HEK293 (cell line): Measurements from ENCODE around the gene ZSWIM3.

Source experiments
- CTCF ChIA-PET: fragments of 350-600 bp; formaldehyde crosslinking; extraction: SDS; loops from one replicate; lab custom pipeline; 2021; ENCODE audit warnings: antibody characterized with exemption; lab: Yijun Ruan, JAX
- POLR2A ChIA-PET: fragments of 300-600 bp; formaldehyde crosslinking; extraction: SDS; loops from one replicate; lab custom pipeline; 2020; ENCODE audit warnings: antibody characterized with exemption, inconsistent platforms; lab: Yijun Ruan, JAX
- H3K27ac ChIP-seq: fragments of 200-500 bp; sonication (Bioruptor generic); 2 replicates; pipeline ENCODE4 v1.5.1; 2014; ENCODE audit warnings: low read depth, low read length, control low read depth, inconsistent platforms; ENCODE audit errors: extremely low read depth
- H3K36me3 ChIP-seq, 2 experiments: fragments of 200-500 bp in 1 of 2; sonication (Bioruptor generic) in 1 of 2; 1 replicate in 1 of 2; 2 replicates in 1 of 2; pipeline ENCODE4 v1.5.1; 2014 to 2017; ENCODE audit warnings: inconsistent platforms in 2 of 2, low read length in 2 of 2; ENCODE audit not compliant: control insufficient read depth in 2 of 2, insufficient read depth in 1 of 2
- H3K4me1 ChIP-seq: fragments of 200-500 bp; sonication (Bioruptor generic); 2 replicates; pipeline ENCODE4 v1.5.1; 2014; ENCODE audit warnings: mild to moderate bottlenecking, low read length, inconsistent platforms; ENCODE audit not compliant: control insufficient read depth, insufficient read depth
- H3K4me3 ChIP-seq: 2 replicates; pipeline ENCODE4 v1.5.1; 2011; ENCODE audit warnings: low read depth, mild to moderate bottlenecking, control low read depth, low read length, moderate library complexity
- H3K9me3 ChIP-seq: fragments of 200-500 bp; sonication (Bioruptor generic); 2 replicates; pipeline ENCODE4 v1.5.1; 2014; ENCODE audit warnings: low read depth, low read length, inconsistent platforms; ENCODE audit not compliant: control insufficient read depth, insufficient read depth
- ATF2 ChIP-seq: fragments of 450-650 bp; formaldehyde crosslinking; IDR thresholded peaks from 2 replicates; pipeline ENCODE4 v1.5.1; 2016; ENCODE audit warnings: missing biosample characterization, missing genetic modification characterization, low read depth
- HOXC10 ChIP-seq: sonication (generic); formaldehyde crosslinking; IDR thresholded peaks from 2 replicates; pipeline ENCODE4 v1.8.1; 2023; ENCODE audit warnings: mild to moderate bottlenecking, missing genetic modification reagents
- IKZF3 ChIP-seq: fragments of 450-650 bp; IDR thresholded peaks from 2 replicates; pipeline ENCODE4 v1.5.0; 2018; ENCODE audit warnings: missing biosample characterization, mild to moderate bottlenecking, missing genetic modification characterization, moderate library complexity
- KLF1 ChIP-seq: fragments of 450-650 bp; formaldehyde crosslinking; IDR thresholded peaks from 2 replicates; pipeline ENCODE4 v1.5.1; 2016; ENCODE audit warnings: missing biosample characterization, missing genetic modification characterization
- KLF10 ChIP-seq: fragments of 450-650 bp; IDR thresholded peaks from 2 replicates; pipeline ENCODE4 v1.5.1; 2018; ENCODE audit warnings: missing biosample characterization, mild to moderate bottlenecking, missing genetic modification characterization
- KLF7 ChIP-seq: fragments of 450-650 bp; formaldehyde crosslinking; IDR thresholded peaks from 2 replicates; pipeline ENCODE4 v1.5.1; 2016; ENCODE audit warnings: missing biosample characterization, missing genetic modification characterization, borderline replicate concordance
- PATZ1 ChIP-seq: fragments of 450-650 bp; formaldehyde crosslinking; IDR thresholded peaks from 2 replicates; pipeline ENCODE4 v1.5.1; 2016; ENCODE audit warnings: missing biosample characterization, missing genetic modification characterization
- TCF7L2 ChIP-seq: IDR thresholded peaks from 2 replicates; pipeline ENCODE4 v1.6.1; 2011; ENCODE audit warnings: low read depth, mild to moderate bottlenecking, inconsistent platforms, low read length, moderate library complexity, borderline replicate concordance
- ZBTB20 ChIP-seq: fragments of 450-650 bp; formaldehyde crosslinking; IDR thresholded peaks from 2 replicates; pipeline ENCODE4 v1.5.1; 2016; ENCODE audit warnings: missing biosample characterization, missing genetic modification characterization
- ZEB2 ChIP-seq: fragments of 450-650 bp; formaldehyde crosslinking; IDR thresholded peaks from 2 replicates; pipeline ENCODE4 v1.5.1; 2016; ENCODE audit warnings: missing biosample characterization, missing genetic modification characterization
- ZNF138 ChIP-seq: fragments of 450-650 bp; formaldehyde crosslinking; IDR thresholded peaks from 2 replicates; pipeline ENCODE4 v1.5.1; 2016; ENCODE audit warnings: missing biosample characterization, missing genetic modification characterization, borderline replicate concordance
- ZNF16 ChIP-seq: fragments of 450-650 bp; formaldehyde crosslinking; IDR thresholded peaks from 2 replicates; pipeline ENCODE4 v1.5.1; 2016; ENCODE audit warnings: low read depth, missing biosample characterization, missing genetic modification characterization
- ZNF2 ChIP-seq: fragments of 450-650 bp; formaldehyde crosslinking; IDR thresholded peaks from 2 replicates; pipeline ENCODE4 v1.5.1; 2016; ENCODE audit warnings: missing biosample characterization, missing genetic modification characterization
- ZNF214 ChIP-seq: fragments of 450-650 bp; formaldehyde crosslinking; IDR thresholded peaks from 2 replicates; pipeline ENCODE4 v1.5.1; 2017; ENCODE audit warnings: missing biosample characterization, mild to moderate bottlenecking, missing genetic modification characterization, borderline replicate concordance
- ZNF274 ChIP-seq, 2 experiments: fragments of 200-500 bp in 1 of 2; fragments of 450-650 bp in 1 of 2; sonication (Bioruptor generic) in 1 of 2; formaldehyde crosslinking in 1 of 2; IDR thresholded peaks; 2 replicates each; pipeline versions ENCODE4 v1.5.1 to v1.6.1; 2014 to 2016; ENCODE audit warnings: borderline replicate concordance in 1 of 2, inconsistent platforms in 1 of 2, low read length in 1 of 2, missing biosample characterization in 1 of 2, missing genetic modification characterization in 1 of 2
- ZNF350 ChIP-seq: fragments of 450-650 bp; formaldehyde crosslinking; IDR thresholded peaks from 2 replicates; pipeline ENCODE4 v1.5.0; 2017; ENCODE audit warnings: missing biosample characterization, mild to moderate bottlenecking, missing genetic modification characterization
- ZNF391 ChIP-seq: fragments of 450-650 bp; formaldehyde crosslinking; IDR thresholded peaks from 2 replicates; pipeline ENCODE4 v1.5.1; 2016; ENCODE audit warnings: low read depth, missing biosample characterization, missing genetic modification characterization, borderline replicate concordance
- ZNF404 ChIP-seq: fragments of 450-650 bp; formaldehyde crosslinking; IDR thresholded peaks from 2 replicates; pipeline ENCODE4 v1.5.1; 2017; ENCODE audit warnings: missing biosample characterization, missing genetic modification characterization
- ZNF514 ChIP-seq: fragments of 450-650 bp; formaldehyde crosslinking; IDR thresholded peaks from 2 replicates; pipeline ENCODE4 v1.5.1; 2016; ENCODE audit warnings: missing biosample characterization, missing genetic modification characterization
- ZNF664 ChIP-seq: fragments of 450-650 bp; formaldehyde crosslinking; IDR thresholded peaks from 2 replicates; pipeline ENCODE4 v1.5.1; 2016; ENCODE audit warnings: missing biosample characterization, missing genetic modification characterization
- TF ChIP-seq, protein P1 (sequence below): fragments of 450-650 bp; formaldehyde crosslinking; IDR thresholded peaks from 2 replicates; pipeline ENCODE4 v1.5.1; 2016; ENCODE audit warnings: missing biosample characterization, missing genetic modification characterization
- TF ChIP-seq, protein P2 (sequence below): fragments of 450-650 bp; formaldehyde crosslinking; IDR thresholded peaks from 2 replicates; pipeline ENCODE4 v1.5.1; 2016; ENCODE audit warnings: missing biosample characterization, missing genetic modification characterization
- TF ChIP-seq, protein P3 (sequence below): fragments of 450-650 bp; IDR thresholded peaks from 2 replicates; pipeline ENCODE4 v1.5.1; 2018; ENCODE audit warnings: missing biosample characterization, mild to moderate bottlenecking, missing genetic modification characterization

The ZSWIM3 gene

DNA sequence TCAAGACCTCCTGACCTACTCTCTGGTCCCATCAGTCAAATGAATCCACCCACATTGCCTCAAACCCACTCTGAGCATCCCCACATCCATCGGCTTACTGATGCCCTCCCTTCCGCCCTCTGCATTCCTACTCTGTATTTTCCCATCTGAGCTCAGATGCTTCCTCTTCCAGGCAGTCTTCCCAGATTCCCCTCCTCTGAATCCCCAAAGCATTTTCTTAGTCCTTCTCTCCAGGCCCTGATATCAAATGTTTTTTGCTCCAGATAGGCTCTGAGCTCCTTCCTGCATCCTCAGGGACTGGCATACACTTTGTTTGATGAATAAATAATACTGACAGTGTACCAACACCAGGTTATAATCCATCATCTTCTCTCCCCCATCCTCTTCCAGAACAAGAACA, 50.7 kb downstream of the ZSWIM3 start (continued):
- TF ChIP-seq KLF10 (tag by site-specific recombination) = no peak
- TF ChIP-seq ZNF404 (tag by site-specific recombination) = no peak
- TF ChIP-seq, protein P1, sequence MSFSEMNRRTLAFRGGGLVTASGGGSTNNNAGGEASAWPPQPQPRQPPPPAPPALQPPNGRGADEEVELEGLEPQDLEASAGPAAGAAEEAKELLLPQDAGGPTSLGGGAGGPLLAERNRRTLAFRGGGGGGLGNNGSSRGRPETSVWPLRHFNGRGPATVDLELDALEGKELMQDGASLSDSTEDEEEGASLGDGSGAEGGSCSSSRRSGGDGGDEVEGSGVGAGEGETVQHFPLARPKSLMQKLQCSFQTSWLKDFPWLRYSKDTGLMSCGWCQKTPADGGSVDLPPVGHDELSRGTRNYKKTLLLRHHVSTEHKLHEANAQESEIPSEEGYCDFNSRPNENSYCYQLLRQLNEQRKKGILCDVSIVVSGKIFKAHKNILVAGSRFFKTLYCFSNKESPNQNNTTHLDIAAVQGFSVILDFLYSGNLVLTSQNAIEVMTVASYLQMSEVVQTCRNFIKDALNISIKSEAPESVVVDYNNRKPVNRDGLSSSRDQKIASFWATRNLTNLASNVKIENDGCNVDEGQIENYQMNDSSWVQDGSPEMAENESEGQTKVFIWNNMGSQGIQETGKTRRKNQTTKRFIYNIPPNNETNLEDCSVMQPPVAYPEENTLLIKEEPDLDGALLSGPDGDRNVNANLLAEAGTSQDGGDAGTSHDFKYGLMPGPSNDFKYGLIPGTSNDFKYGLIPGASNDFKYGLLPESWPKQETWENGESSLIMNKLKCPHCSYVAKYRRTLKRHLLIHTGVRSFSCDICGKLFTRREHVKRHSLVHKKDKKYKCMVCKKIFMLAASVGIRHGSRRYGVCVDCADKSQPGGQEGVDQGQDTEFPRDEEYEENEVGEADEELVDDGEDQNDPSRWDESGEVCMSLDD (tag by site-specific recombination) = no peak
- no peak for TF ChIP-seq ZNF350
- TF ChIP-seq ZNF214 (tag by site-specific recombination) = no peak
- no peak for TF ChIP-seq KLF7 (tag by site-specific recombination)
- TF ChIP-seq ZNF274 (IDR thresholded peaks at IDR 0.05; ENCODE audit: low read length) = no peak
- TF ChIP-seq ZNF274 (tag by site-specific recombination; IDR thresholded peaks at IDR 0.05; ENCODE audit: borderline replicate concordance) = no peak

GRCh38 chr20:45909336-45909808, 52.0 kb downstream of the ZSWIM3 start:
- Histone ChIP-seq H3K27ac (no peak overlapping the region), H3K36me3 (no peaks in the 10 kb centered on the region), H3K9me3 (no peaks in the 10 kb centered on the region), H3K4me3 (no peak overlapping the region), H3K4me1 (no peaks in the 10 kb centered on the region)
- ChIA-PET CTCF (interaction anchor here (0.8 to 0.9 kb wide), 2 partner anchors 19 to 61 kb away, joined by 3 to 4 read pairs; no protein-coding TSS in a partner anchor), POLR2A (interaction anchor here (0.7 kb wide), 2 partner anchors 29 to 63 kb away, joined by 3 read pairs; no protein-coding TSS in a partner anchor)
- TF ChIP-seq TCF7L2 (no peak), ZNF2 (tag by site-specific recombination) (no peak), ZBTB20 (no peak), ZNF16 (tag by site-specific recombination) (no peak), IKZF3 (tag by site-specific recombination) (no peak), ZNF514 (no peak), ZNF391 (tag by site-specific recombination) (no peak), ATF2 (tag by site-specific recombination) (no peak), PATZ1 (tag by site-specific recombination) (no peak), ZNF404 (tag by site-specific recombination) (no peak), ZEB2 (no peak), ZNF138 (tag by site-specific recombination) (no peak), ZNF664 (tag by site-specific recombination) (no peak), ZNF214 (tag by site-specific recombination) (no peak), KLF1 (tag by site-specific recombination) (no peak), HOXC10 (CRISPR knock-in tag) (no peak)
- TF ChIP-seq, protein P2, sequence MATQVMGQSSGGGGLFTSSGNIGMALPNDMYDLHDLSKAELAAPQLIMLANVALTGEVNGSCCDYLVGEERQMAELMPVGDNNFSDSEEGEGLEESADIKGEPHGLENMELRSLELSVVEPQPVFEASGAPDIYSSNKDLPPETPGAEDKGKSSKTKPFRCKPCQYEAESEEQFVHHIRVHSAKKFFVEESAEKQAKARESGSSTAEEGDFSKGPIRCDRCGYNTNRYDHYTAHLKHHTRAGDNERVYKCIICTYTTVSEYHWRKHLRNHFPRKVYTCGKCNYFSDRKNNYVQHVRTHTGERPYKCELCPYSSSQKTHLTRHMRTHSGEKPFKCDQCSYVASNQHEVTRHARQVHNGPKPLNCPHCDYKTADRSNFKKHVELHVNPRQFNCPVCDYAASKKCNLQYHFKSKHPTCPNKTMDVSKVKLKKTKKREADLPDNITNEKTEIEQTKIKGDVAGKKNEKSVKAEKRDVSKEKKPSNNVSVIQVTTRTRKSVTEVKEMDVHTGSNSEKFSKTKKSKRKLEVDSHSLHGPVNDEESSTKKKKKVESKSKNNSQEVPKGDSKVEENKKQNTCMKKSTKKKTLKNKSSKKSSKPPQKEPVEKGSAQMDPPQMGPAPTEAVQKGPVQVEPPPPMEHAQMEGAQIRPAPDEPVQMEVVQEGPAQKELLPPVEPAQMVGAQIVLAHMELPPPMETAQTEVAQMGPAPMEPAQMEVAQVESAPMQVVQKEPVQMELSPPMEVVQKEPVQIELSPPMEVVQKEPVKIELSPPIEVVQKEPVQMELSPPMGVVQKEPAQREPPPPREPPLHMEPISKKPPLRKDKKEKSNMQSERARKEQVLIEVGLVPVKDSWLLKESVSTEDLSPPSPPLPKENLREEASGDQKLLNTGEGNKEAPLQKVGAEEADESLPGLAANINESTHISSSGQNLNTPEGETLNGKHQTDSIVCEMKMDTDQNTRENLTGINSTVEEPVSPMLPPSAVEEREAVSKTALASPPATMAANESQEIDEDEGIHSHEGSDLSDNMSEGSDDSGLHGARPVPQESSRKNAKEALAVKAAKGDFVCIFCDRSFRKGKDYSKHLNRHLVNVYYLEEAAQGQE (tag by site-specific recombination) = no peak
- TF ChIP-seq, protein P3, sequence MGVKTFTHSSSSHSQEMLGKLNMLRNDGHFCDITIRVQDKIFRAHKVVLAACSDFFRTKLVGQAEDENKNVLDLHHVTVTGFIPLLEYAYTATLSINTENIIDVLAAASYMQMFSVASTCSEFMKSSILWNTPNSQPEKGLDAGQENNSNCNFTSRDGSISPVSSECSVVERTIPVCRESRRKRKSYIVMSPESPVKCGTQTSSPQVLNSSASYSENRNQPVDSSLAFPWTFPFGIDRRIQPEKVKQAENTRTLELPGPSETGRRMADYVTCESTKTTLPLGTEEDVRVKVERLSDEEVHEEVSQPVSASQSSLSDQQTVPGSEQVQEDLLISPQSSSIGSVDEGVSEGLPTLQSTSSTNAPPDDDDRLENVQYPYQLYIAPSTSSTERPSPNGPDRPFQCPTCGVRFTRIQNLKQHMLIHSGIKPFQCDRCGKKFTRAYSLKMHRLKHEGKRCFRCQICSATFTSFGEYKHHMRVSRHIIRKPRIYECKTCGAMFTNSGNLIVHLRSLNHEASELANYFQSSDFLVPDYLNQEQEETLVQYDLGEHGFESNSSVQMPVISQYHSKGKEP (tag by site-specific recombination) = no peak
